Measurements from ENCODE around the gene ACY1.

Gene ACY1

GRCh38 chr3:52020796-52021195 lies 37.5 kb downstream of the ACY1 start:
- TF ChIP-seq CTCF (conservative IDR thresholded peaks at IDR 0.05) (no peak), ZFX (IDR thresholded peaks at IDR 0.05) (no peak)
- no peak overlapping the region for H3K27ac ChIP-seq

- H3K27ac ChIP-seq = no peak overlapping the region
- TF ChIP-seq ZFX (IDR thresholded peaks at IDR 0.05) = no peak
- TF ChIP-seq CTCF (conservative IDR thresholded peaks at IDR 0.05) = no peak
Measured at GRCh38 chr3:52021489-52022268, 38.3 kb downstream of the ACY1 start.

- TF ChIP-seq ZFX (IDR thresholded peaks at IDR 0.05) (no peak), CTCF (conservative IDR thresholded peaks at IDR 0.05) (no peak)
- no peak overlapping the region for H3K27ac ChIP-seq
Measured at GRCh38 chr3:52022323-52023100, 39.2 kb downstream of the ACY1 start.

GRCh38 chr3:52023101-52023770 lies 39.9 kb downstream of the ACY1 start:
- no peak overlapping the region for H3K27ac ChIP-seq
- TF ChIP-seq CTCF (conservative IDR thresholded peaks at IDR 0.05) (no peak), ZFX (IDR thresholded peaks at IDR 0.05) (no peak)

- H3K27ac ChIP-seq = no peak overlapping the region
- no peak for TF ChIP-seq ZFX (IDR thresholded peaks at IDR 0.05)
Measured at GRCh38 chr3:52023860-52024764, 40.8 kb downstream of the ACY1 start.

GRCh38 chr3:52024765-52025452 lies 41.6 kb downstream of the ACY1 start:
- TF ChIP-seq CTCF (conservative IDR thresholded peaks at IDR 0.05) (no peak), ZFX (IDR thresholded peaks at IDR 0.05) (no peak)
- H3K27ac ChIP-seq = no peak overlapping the region

- no peak overlapping the region for H3K27ac ChIP-seq
- TF ChIP-seq ZFX (IDR thresholded peaks at IDR 0.05) = no peak
- no peak for TF ChIP-seq CTCF (conservative IDR thresholded peaks at IDR 0.05)
Measured at GRCh38 chr3:52025453-52025852, 42.1 kb downstream of the ACY1 start.

All from C4-2B (cell line).